GM18951 (cell line): ENCODE results near the gene STAG3.
"Not testable (repeated sequence)": the region's sequence is repeated elsewhere in the genome, so short reads cannot be mapped to it uniquely, and the experiment has no call there.

ENCODE experiments used
- POLR2A ChIP-seq: IDR thresholded peaks from 4 replicates; pipeline ENCODE4 v1.6.1; 2011; ENCODE audit warnings: mild to moderate bottlenecking; ENCODE audit not compliant: insufficient read length, insufficient read depth; ENCODE audit errors: extremely low read depth
- in situ Hi-C: fragments of 300-500 bp; cut with MboI; formaldehyde crosslinking; loops from one replicate; pipeline ENCODE4 v1.12.0; 2022; ENCODE audit warnings: low sequenced_read_pairs, mixed read lengths, inconsistent platforms; ENCODE audit not compliant: unreplicated experiment

STAG3 gene, protein sequence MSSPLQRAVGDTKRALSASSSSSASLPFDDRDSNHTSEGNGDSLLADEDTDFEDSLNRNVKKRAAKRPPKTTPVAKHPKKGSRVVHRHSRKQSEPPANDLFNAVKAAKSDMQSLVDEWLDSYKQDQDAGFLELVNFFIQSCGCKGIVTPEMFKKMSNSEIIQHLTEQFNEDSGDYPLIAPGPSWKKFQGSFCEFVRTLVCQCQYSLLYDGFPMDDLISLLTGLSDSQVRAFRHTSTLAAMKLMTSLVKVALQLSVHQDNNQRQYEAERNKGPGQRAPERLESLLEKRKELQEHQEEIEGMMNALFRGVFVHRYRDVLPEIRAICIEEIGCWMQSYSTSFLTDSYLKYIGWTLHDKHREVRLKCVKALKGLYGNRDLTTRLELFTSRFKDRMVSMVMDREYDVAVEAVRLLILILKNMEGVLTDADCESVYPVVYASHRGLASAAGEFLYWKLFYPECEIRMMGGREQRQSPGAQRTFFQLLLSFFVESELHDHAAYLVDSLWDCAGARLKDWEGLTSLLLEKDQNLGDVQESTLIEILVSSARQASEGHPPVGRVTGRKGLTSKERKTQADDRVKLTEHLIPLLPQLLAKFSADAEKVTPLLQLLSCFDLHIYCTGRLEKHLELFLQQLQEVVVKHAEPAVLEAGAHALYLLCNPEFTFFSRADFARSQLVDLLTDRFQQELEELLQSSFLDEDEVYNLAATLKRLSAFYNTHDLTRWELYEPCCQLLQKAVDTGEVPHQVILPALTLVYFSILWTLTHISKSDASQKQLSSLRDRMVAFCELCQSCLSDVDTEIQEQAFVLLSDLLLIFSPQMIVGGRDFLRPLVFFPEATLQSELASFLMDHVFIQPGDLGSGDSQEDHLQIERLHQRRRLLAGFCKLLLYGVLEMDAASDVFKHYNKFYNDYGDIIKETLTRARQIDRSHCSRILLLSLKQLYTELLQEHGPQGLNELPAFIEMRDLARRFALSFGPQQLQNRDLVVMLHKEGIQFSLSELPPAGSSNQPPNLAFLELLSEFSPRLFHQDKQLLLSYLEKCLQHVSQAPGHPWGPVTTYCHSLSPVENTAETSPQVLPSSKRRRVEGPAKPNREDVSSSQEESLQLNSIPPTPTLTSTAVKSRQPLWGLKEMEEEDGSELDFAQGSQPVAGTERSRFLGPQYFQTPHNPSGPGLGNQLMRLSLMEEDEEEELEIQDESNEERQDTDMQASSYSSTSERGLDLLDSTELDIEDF

DNA sequence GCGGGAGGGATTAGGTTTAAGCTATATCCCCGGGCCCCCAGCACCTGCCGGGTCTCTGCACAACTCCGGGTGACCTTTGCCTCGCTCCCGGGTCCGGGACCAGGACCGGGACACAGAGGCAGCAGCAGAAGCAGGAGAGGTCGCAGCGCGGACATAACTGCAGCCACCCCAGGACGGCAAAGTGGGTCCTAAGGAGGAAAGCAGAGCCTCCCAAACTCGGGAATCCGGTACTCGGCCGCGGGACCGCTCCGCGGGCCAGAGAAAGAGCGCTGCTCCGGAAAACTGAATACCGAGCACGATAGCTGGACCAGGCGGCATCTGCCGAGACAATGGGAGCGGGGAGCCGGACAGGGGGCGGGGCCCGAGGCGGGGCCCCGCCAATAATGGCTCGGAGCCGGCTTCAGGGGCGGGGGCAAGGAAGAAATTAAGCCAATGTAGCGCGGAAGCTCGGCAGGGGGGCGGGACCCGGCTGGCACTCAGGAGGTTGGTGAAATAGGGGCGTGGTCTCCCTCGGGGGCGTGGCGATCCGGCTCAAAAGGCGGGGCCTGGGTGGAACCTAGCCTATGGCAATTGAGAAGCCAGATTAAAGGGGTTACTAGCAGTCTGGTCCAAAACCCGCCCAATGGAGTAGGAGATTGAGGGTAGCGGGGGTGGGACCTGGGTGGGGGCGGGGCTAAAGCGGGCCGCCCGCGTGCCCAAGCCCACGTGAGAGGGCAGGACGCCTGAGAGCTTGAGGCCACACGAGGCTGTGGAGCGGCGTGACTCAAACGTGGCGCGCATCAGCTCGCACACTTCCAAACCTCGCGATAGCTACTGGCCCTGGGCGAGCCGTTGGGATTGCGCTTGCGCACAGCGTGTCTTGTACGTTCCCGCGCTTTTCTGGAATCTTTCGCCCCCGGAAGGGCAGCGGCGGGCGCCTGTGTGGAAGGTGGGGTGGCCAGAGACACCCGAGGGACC lies at the start of gene STAG3, which contains the start of gene GPC2:
Gene STAG3, plus strand, starts transcription at position 874 of the 957 bp plus-strand sequence. CDS start 2,639 bp downstream, outside the sequence.
Gene GPC2, minus strand, starts transcription at position 337 of the 957 bp plus-strand sequence. Its CDS starts 182 bp downstream, at position 155.
- TF ChIP-seq POLR2A = peak; percentile 59
- in situ Hi-C loops = no loop called here

DNA sequence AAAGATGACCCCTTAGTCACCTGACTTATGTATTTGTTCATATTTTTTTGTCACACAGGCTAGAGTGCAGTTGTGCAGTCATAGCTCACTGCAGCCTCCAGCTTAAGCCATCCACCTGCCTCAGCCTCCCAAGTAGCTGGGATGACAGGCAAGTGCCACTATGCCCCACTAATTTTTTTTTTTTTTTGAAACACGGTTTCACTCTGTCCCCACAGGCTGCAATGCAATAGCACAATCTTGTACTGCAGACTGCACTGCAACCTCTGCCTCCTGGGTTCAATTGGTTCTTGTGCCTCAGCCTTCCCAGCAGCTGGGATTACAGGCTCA lies 49.1 kb upstream of the STAG3 start:
- in situ Hi-C loops = no loop called here

DNA sequence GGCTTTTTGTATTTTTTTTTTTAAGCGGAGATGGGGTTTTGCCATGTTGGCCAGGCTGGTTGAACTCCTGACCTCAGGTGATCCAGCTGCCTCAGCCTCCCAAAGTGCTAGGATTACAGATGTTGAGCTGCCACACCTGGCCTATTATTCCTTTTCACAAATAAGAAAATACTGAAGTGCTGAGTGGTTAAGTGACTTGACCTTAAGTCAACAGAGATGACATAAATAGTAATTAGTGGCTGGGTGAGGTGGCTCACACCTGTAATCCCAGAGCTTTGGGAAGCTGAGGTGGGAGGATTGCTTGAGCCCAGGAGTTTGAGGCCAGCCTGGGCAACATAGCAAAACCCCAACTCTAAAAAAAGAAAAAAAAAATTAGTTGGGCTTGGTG lies 47.5 kb upstream of the STAG3 start:
- in situ Hi-C loops = not testable (repeated sequence)

More for the DNA sequence above, 49.1 kb upstream of the STAG3 start:
- TF ChIP-seq POLR2A = no peak

DNA sequence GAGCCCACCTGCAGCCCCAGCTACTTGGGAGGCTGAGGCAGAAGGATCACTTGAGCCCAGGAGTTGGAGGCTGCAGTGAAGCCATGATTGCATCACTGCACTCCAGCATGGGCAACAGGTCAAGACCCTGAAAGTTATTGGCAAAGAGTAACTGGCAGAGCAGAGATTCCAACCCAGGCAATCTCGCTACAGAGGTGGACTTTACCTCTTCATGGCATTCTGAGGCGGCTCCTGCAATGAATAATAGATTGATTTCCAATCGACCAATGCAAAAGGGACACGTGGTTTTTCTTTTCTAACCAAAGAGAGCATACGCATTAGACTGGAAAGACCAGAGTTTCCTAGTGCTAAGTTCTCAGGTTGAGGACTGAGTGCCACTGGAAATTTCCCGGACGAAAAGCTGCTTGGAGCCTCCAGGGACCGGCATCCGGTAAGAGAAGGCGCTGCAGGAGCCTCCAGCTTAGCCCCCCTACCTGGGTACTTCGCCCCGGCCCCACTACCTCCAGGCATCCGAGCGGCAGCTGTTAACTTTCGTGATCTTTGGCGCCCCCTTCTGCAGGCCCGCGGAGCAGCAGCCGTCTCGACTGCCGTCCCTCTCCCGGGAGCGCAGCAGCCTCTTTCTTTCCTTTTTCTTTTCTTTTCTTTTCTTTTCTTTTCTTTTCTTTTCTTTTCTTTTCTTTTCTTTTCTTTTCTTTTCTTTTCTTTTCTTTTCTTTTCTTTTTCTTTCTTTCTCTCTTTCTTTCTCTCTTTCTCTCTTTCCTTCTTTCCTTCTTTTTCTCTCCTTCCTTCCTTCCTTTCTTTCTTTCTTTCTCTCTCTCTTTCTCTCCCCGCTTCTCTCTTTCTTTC lies 46.9 kb upstream of the STAG3 start:
- in situ Hi-C loops = no loop called here

DNA sequence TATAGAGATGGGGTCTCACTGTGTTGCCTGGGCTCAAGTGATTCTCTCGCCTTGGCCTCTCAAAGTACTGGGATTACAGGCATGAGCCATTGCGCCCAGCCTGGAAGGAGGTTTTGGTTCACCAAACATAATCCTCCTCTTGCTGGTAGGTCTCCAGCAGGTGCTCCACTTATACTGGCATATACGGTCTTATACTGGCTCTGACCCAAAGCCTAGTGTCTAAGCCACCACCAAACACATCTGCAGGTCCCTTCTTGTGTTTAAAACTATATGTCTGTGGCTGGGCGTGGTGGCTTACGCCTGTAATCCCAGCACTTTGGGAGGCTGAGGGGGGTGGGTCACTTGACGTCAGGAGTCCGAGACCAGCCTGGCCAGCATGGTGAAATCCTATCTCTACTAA lies 45.6 kb upstream of the STAG3 start:
- TF ChIP-seq POLR2A = no peak
- in situ Hi-C loops = no loop called here

More for the DNA sequence above, 46.9 kb upstream of the STAG3 start:
- no peak for TF ChIP-seq POLR2A

DNA sequence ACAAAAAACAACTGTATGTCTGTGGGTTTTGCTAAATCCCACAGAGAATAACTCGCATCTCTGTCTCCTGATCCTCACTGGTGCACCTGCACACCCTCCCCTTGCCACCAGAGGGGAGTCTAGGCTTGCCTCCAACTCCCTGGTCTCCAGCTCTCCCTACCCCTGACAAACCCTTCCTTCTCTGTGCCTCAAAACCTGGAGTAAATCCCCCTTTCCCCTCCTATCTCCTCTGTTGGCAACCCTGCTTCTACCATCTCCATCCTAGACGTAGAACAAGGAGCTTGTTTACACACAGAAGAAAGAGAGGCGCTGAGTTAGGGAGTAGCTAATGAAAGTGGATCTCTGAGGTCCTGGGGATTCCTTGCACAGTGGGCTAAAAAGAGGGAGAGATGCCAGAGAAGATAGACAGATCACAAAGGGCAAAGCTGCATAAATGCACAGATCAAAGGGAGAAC lies 45.0 kb upstream of the STAG3 start:
- in situ Hi-C loops = no loop called here
- TF ChIP-seq POLR2A = no peak

DNA sequence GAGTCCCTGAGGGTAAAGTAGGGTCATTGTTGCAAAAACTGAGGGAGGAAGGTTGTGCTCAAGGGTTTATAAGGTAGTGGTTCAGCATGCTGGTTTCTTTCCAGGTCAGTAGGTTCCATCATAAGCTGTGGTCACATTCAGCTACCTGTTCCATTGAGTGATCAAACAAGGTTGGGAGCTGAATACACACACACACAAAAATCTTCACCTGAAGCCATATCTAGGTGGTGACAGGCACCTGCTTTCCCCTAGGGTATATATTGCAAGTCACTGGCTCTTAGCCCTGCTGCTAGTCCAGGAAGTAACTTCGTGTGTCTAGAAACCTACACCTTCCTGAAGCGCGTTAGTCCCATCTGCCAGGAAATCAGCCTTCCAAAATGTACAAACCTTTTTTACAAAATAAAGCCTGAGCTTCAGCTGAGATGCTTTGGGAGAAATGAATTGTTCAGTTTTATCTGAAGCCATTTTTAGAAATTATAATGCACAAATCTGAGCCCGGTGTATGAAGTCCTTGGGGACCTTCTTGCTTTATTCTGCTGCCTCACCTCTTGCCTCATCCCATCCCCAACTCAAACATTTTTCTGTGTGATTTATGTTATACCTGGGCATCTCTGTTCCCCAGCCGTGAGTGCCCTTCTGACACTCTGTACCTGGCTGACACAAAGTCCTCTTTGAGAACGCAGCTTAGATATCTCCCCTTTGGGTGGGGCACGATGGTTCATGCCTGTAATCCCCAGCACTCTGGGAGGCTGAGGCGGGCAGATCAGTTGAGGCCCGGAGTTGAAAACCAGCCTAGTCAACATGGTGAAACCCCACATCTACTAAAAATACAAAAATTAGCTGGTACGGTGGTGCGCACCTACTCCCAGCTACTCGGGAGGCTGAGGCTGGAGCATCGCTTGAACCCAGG lies 39.6 kb upstream of the STAG3 start:
- in situ Hi-C loops = no loop called here
- no peak for TF ChIP-seq POLR2A

DNA sequence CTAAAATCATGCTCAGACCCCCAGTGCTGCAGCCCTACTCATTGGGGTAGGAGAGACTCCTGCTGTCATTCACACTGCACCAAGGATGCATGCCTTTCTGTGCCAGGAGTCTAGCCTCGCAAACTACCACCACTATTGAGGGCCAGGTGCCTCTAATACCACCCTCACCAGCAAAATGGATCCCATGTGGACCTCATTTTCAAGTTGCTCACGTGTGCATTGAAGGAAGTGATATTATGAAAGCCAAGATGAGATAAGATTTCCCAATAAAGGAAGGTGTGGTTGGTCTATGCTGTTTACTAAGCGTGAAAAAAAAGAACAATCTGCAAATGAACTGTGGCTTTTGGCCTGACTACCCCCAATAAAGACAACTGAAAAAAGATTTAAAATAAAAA lies 36.2 kb upstream of the STAG3 start:
- no peak for TF ChIP-seq POLR2A
- in situ Hi-C loops = loop anchor here (10.0 kb wide), 1 partner anchor 73 kb away; the partner anchor contains the start of gene PVRIG

DNA sequence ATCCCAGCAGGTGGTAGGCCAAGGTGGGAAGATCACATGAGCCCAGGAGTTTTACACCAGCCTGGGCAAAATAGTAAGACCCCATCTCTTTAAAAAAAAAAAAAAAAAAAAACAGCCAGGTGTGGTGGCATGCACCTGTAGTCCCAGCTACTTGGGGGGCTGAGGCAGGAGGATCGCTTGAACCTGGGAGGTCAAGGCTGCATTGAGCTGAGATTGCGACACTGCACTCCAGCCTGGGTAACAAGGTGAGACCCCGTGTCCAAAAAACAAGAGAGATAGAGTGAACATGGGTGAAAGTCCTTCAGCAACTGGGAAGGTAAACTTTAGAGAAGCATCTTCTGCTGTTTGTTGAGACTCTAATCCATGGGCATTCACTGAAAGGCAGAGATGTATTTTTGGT lies 35.3 kb upstream of the STAG3 start:
- in situ Hi-C loops = loop anchor here (10.0 kb wide), 1 partner anchor 72 kb away; the partner anchor contains the start of gene PVRIG
- TF ChIP-seq POLR2A = no peak

DNA sequence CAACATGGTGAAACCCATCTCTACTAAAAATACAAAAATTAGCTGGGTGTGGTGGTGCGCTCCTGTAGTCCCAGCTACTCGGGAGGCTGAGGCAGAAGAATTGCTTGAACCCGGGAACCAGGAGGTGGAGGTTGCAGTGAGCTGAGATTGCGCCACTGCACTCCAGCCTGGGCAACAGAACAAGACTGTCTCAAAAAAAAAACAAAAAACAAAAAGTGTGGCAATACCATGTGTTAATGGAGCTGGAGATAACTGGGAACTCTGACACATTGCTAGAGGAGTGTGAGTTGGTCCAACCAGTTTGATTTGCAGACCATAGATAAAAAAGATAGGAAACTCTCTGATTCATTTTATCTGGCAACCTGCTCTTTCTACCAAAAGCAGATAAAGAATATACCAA lies 31.4 kb upstream of the STAG3 start:
- in situ Hi-C loops = loop anchor here (10.0 kb wide), 1 partner anchor 68 kb away; the partner anchor contains the start of gene PVRIG

DNA sequence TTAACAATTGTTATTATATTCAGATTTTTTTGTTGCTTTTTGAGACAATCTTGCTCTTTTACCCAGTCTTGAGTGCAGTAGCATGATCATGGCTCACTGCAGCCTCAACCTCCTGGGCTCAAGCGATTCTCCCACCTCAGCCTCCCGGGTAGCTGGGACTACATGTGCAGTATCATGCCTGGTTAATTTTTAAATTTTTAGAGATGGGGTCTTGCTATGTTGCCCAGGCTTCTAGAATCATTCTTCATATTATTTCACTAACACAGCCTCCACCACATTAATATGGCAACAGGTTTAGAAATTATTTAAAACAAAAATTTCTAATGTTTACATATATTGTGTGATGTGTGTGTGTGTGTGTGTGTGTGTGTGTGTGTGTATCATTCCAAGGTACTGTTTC lies 30.4 kb upstream of the STAG3 start:
- TF ChIP-seq POLR2A = no peak
- in situ Hi-C loops = loop anchor here (10.0 kb wide), 1 partner anchor 68 kb away; the partner anchor contains the start of gene PVRIG
